ENCODE data around the gene THUMPD3. TPM values are rescaled to one million over a fixed set of nuclear protein-coding genes. Genes with fewer than 3 reads are reported as not detected.

The THUMPD3 gene
- total RNA-seq, 2 experiments from 2014 or later, result 74.2 to 78.0 TPM

- ATAC-seq (ENCODE audit: poor library complexity) (peak; percentile 87), DNase-seq (peak in 5 of 14 experiments; percentile 8 to 55 (median 26))
- no peaks in the 10 kb centered on the region for H3K9me3 Mint-ChIP-seq
- peaks cover 95% of the 10 kb centered on the region for H3K4me1 Mint-ChIP-seq (ENCODE audit: low read depth)
- no peaks in the 10 kb centered on the region for H3K27me3 Mint-ChIP-seq
- peaks cover 1% of the 10 kb centered on the region for H3K36me3 ChIP-seq (ENCODE audit: insufficient read depth, low read length)
- H3K36me3 Mint-ChIP-seq (ENCODE audit: low read depth), result peaks cover 18% of the 10 kb centered on the region
- intact Hi-C loops (cut with DNase I, micrococcal nuclease), result loop anchor here in 1 of 2 experiments (2.0 kb wide), 1 partner anchor 18 kb away; no protein-coding TSS in a partner anchor
- no peaks in the 10 kb centered on the region for H3K27me3 ChIP-seq (ENCODE audit: control insufficient read depth in 1 of 2, insufficient read depth in 2 of 2, low read length in 2 of 2)
- no peaks in the 10 kb centered on the region for H3K9me3 ChIP-seq (ENCODE audit: control insufficient read depth in 1 of 2, insufficient read depth in 1 of 2, low read length in 2 of 2)
- H3K4me1 ChIP-seq (ENCODE audit: insufficient read depth, low read length), result peaks cover 31% of the 10 kb centered on the region
- TF ChIP-seq CTCF (IDR thresholded peaks at IDR 0.05), result peak; percentile 16
- POLR2A ChIA-PET, result interaction anchor here (1.4 to 2.0 kb wide), 2 partner anchors 9 to 42 kb away, joined by 10 to 19 read pairs; partner anchors contain the start of gene THUMPD3
- H3K27ac Mint-ChIP-seq, result peak overlapping the region; percentile 74
- no peak overlapping the region for H3K27ac ChIP-seq (ENCODE audit: low read depth in 1 of 2, low read length in 2 of 2)
- CTCF ChIA-PET, result interaction anchor here (0.7 to 2.1 kb wide), 10 partner anchors 9 to 52 kb away, joined by 3 to 10 read pairs (median 4); no protein-coding TSS in a partner anchor
- peak overlapping the region; percentile 70 for H3K4me3 Mint-ChIP-seq
- H3K4me3 ChIP-seq (ENCODE audit: low read length), result no peak overlapping the region
These were observed 41.8 kb downstream of the THUMPD3 start for GRCh38 chr3:9404680-9405079.

- Mint-ChIP-seq H3K4me1 (ENCODE audit: low read depth) (peaks cover 95% of the 10 kb centered on the region), H3K27me3 (no peaks in the 10 kb centered on the region), H3K9me3 (no peaks in the 10 kb centered on the region), H3K36me3 (ENCODE audit: low read depth) (peaks cover 28% of the 10 kb centered on the region), H3K27ac (peak overlapping the region; percentile 1), H3K4me3 (peak overlapping the region; percentile 17)
- Histone ChIP-seq H3K36me3 (ENCODE audit: insufficient read depth, low read length) (peaks cover 7% of the 10 kb centered on the region), H3K4me1 (ENCODE audit: insufficient read depth, low read length) (peaks cover 26% of the 10 kb centered on the region), H3K27me3 (ENCODE audit: control insufficient read depth in 1 of 2, insufficient read depth in 2 of 2, low read length in 2 of 2) (no peaks in the 10 kb centered on the region), H3K4me3 (ENCODE audit: low read length) (no peak overlapping the region), H3K9me3 (ENCODE audit: control insufficient read depth in 1 of 2, insufficient read depth in 1 of 2, low read length in 2 of 2) (no peaks in the 10 kb centered on the region), H3K27ac (ENCODE audit: low read depth in 1 of 2, low read length in 2 of 2) (peak overlapping the region in 1 of 2 donors; percentile 7)
- CTCF ChIA-PET, result interaction anchor here (1.0 to 2.1 kb wide), 4 partner anchors 11 to 53 kb away, joined by 3 to 10 read pairs (median 5); no protein-coding TSS in a partner anchor
- intact Hi-C loops (cut with DNase I, micrococcal nuclease), result loop anchor here in 1 of 2 experiments (2.0 kb wide), 1 partner anchor 17 kb away; no protein-coding TSS in a partner anchor
- DNase-seq (no peak), ATAC-seq (ENCODE audit: poor library complexity) (no peak)
- TF ChIP-seq CTCF (IDR thresholded peaks at IDR 0.05), result no peak
- POLR2A ChIA-PET, result interaction anchor here (1.4 to 2.0 kb wide), 2 partner anchors 10 to 43 kb away, joined by 10 to 19 read pairs; partner anchors contain the start of gene THUMPD3
These were observed 42.9 kb downstream of the THUMPD3 start for GRCh38 chr3:9405756-9406155.

GRCh38 chr3:9406856-9407626 is 44.2 kb downstream of the THUMPD3 start:
- no peak overlapping the region for H3K27ac ChIP-seq (ENCODE audit: low read depth in 1 of 2, low read length in 2 of 2)

More at GRCh38 chr3:9406856-9407626, 44.2 kb downstream of the THUMPD3 start:
- Mint-ChIP-seq H3K4me1 (ENCODE audit: low read depth) (peaks cover 88% of the 10 kb centered on the region), H3K27ac (peak overlapping the region; percentile 56), H3K36me3 (ENCODE audit: low read depth) (peaks cover 31% of the 10 kb centered on the region), H3K9me3 (no peaks in the 10 kb centered on the region), H3K4me3 (no peak overlapping the region), H3K27me3 (no peaks in the 10 kb centered on the region)
- POLR2A ChIA-PET, result interaction anchor here (0.7 kb wide), 1 partner anchor 21 kb away, joined by 3 read pairs; no protein-coding TSS in a partner anchor
- DNase-seq (no peak), ATAC-seq (ENCODE audit: poor library complexity) (no peak)
- CTCF ChIA-PET, result no interaction called here
- Histone ChIP-seq H3K4me1 (ENCODE audit: insufficient read depth, low read length) (peaks cover 27% of the 10 kb centered on the region), H3K4me3 (ENCODE audit: low read length) (no peak overlapping the region), H3K27me3 (ENCODE audit: control insufficient read depth in 1 of 2, insufficient read depth in 2 of 2, low read length in 2 of 2) (no peaks in the 10 kb centered on the region), H3K9me3 (ENCODE audit: control insufficient read depth in 1 of 2, insufficient read depth in 1 of 2, low read length in 2 of 2) (no peaks in the 10 kb centered on the region), H3K36me3 (ENCODE audit: insufficient read depth, low read length) (peaks cover 7% of the 10 kb centered on the region)
- intact Hi-C loops (cut with DNase I, micrococcal nuclease), result no loop called here
- no peak for TF ChIP-seq CTCF (IDR thresholded peaks at IDR 0.05)
